ENCODE measurements around the gene KCNN2. TPM values are rescaled to one million over a fixed set of nuclear protein-coding genes. Genes with fewer than 3 reads are reported as not detected.

KCNN2 gene
- total and polyA plus RNA-seq, 2 donors (not counting 1 experiment from before 2014, with no cell fraction given) = 0.08 to 0.50 TPM

- no peaks in the 10 kb centered on the region for H3K27me3 ChIP-seq (ENCODE audit: control insufficient read depth, insufficient read depth, low read length)
- H2AFZ ChIP-seq (ENCODE audit: low read length) = no peak overlapping the region
- H3K36me3 ChIP-seq (ENCODE audit: control insufficient read depth, insufficient read depth, low read length) = no peaks in the 10 kb centered on the region
- no peaks in the 10 kb centered on the region for H4K20me1 ChIP-seq (ENCODE audit: control insufficient read depth, extremely low read depth, insufficient read depth, low read length)
- H3K27ac ChIP-seq (ENCODE audit: insufficient read depth, low read length) = no peak overlapping the region
- H3K79me2 ChIP-seq (ENCODE audit: control insufficient read depth, insufficient read depth, low read length) = no peaks in the 10 kb centered on the region
- TF ChIP-seq EZH2 (IDR thresholded peaks at IDR 0.05; ENCODE audit: low read length, missing control alignments) = no peak
- TF ChIP-seq, protein P1, sequence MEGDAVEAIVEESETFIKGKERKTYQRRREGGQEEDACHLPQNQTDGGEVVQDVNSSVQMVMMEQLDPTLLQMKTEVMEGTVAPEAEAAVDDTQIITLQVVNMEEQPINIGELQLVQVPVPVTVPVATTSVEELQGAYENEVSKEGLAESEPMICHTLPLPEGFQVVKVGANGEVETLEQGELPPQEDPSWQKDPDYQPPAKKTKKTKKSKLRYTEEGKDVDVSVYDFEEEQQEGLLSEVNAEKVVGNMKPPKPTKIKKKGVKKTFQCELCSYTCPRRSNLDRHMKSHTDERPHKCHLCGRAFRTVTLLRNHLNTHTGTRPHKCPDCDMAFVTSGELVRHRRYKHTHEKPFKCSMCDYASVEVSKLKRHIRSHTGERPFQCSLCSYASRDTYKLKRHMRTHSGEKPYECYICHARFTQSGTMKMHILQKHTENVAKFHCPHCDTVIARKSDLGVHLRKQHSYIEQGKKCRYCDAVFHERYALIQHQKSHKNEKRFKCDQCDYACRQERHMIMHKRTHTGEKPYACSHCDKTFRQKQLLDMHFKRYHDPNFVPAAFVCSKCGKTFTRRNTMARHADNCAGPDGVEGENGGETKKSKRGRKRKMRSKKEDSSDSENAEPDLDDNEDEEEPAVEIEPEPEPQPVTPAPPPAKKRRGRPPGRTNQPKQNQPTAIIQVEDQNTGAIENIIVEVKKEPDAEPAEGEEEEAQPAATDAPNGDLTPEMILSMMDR (conservative IDR thresholded peaks at IDR 0.05 in 1 of 2, IDR thresholded peaks at IDR 0.05 in 1 of 2; ENCODE audit: low read depth in 1 of 2, low read length in 2 of 2) = no peak
- no peak overlapping the region for H3K4me3 ChIP-seq (replicated peaks in 1 of 4; ENCODE audit: control extremely low read depth in 1 of 4, insufficient read depth in 1 of 4, low read depth in 3 of 4, low read length in 4 of 4)
- H3K4me1 ChIP-seq (ENCODE audit: control insufficient read depth, extremely low read depth, insufficient read depth, low read length) = no peaks in the 10 kb centered on the region
- no peak overlapping the region for H3K9ac ChIP-seq (ENCODE audit: insufficient read depth, low read length)
- no peak for DNase-seq (ENCODE audit: low read depth in 2 of 2)
- H3K9me3 ChIP-seq (ENCODE audit: control insufficient read depth, insufficient read depth, low read depth, low read length) = no peaks in the 10 kb centered on the region
- H3K4me2 ChIP-seq (ENCODE audit: extremely low read depth, insufficient read depth, low read length) = no peak overlapping the region
These were observed 29.4 kb upstream of the KCNN2 start for GRCh38 chr5:114332493-114332892.

GRCh38 chr5:114332925-114333324 is 28.9 kb upstream of the KCNN2 start:
- Histone ChIP-seq H3K4me3 (replicated peaks in 1 of 4; ENCODE audit: control extremely low read depth in 1 of 4, insufficient read depth in 1 of 4, low read depth in 3 of 4, low read length in 4 of 4) (no peak overlapping the region), H3K27me3 (ENCODE audit: control insufficient read depth, insufficient read depth, low read length) (no peaks in the 10 kb centered on the region), H3K4me1 (ENCODE audit: control insufficient read depth, extremely low read depth, insufficient read depth, low read length) (no peaks in the 10 kb centered on the region), H3K9me3 (ENCODE audit: control insufficient read depth, insufficient read depth, low read depth, low read length) (no peaks in the 10 kb centered on the region), H3K9ac (ENCODE audit: insufficient read depth, low read length) (no peak overlapping the region), H3K79me2 (ENCODE audit: control insufficient read depth, insufficient read depth, low read length) (no peaks in the 10 kb centered on the region), H3K36me3 (ENCODE audit: control insufficient read depth, insufficient read depth, low read length) (no peaks in the 10 kb centered on the region), H3K27ac (ENCODE audit: insufficient read depth, low read length) (no peak overlapping the region), H3K4me2 (ENCODE audit: extremely low read depth, insufficient read depth, low read length) (no peak overlapping the region), H2AFZ (ENCODE audit: low read length) (no peak overlapping the region), H4K20me1 (ENCODE audit: control insufficient read depth, extremely low read depth, insufficient read depth, low read length) (no peaks in the 10 kb centered on the region)
- no peak for DNase-seq (ENCODE audit: low read depth in 2 of 2)
- TF ChIP-seq EZH2 (IDR thresholded peaks at IDR 0.05; ENCODE audit: low read length, missing control alignments) = no peak
- TF ChIP-seq, protein P1 (conservative IDR thresholded peaks at IDR 0.05 in 1 of 2, IDR thresholded peaks at IDR 0.05 in 1 of 2; ENCODE audit: low read depth in 1 of 2, low read length in 2 of 2) = no peak

- no peaks in the 10 kb centered on the region for H3K4me1 ChIP-seq (ENCODE audit: control insufficient read depth, extremely low read depth, insufficient read depth, low read length)
- H3K27me3 ChIP-seq (ENCODE audit: control insufficient read depth, insufficient read depth, low read length) = no peaks in the 10 kb centered on the region
- peak in 1 of 2 donors; percentile 1 for DNase-seq (ENCODE audit: low read depth in 2 of 2)
- TF ChIP-seq EZH2 (IDR thresholded peaks at IDR 0.05; ENCODE audit: low read length, missing control alignments) = no peak
- TF ChIP-seq, protein P1 (conservative IDR thresholded peaks at IDR 0.05 in 1 of 2, IDR thresholded peaks at IDR 0.05 in 1 of 2; ENCODE audit: low read depth in 1 of 2, low read length in 2 of 2) = no peak
- no peaks in the 10 kb centered on the region for H3K79me2 ChIP-seq (ENCODE audit: control insufficient read depth, insufficient read depth, low read length)
- no peak overlapping the region for H3K9ac ChIP-seq (ENCODE audit: insufficient read depth, low read length)
- H3K36me3 ChIP-seq (ENCODE audit: control insufficient read depth, insufficient read depth, low read length) = no peaks in the 10 kb centered on the region
- H4K20me1 ChIP-seq (ENCODE audit: control insufficient read depth, extremely low read depth, insufficient read depth, low read length) = no peaks in the 10 kb centered on the region
- no peaks in the 10 kb centered on the region for H3K9me3 ChIP-seq (ENCODE audit: control insufficient read depth, insufficient read depth, low read depth, low read length)
- H3K4me3 ChIP-seq (replicated peaks in 1 of 4; ENCODE audit: control extremely low read depth in 1 of 4, insufficient read depth in 1 of 4, low read depth in 3 of 4, low read length in 4 of 4) = no peak overlapping the region
- H3K27ac ChIP-seq (ENCODE audit: insufficient read depth, low read length) = no peak overlapping the region
- H3K4me2 ChIP-seq (ENCODE audit: extremely low read depth, insufficient read depth, low read length) = no peak overlapping the region
- H2AFZ ChIP-seq (ENCODE audit: low read length) = no peak overlapping the region
These were observed 26.5 kb upstream of the KCNN2 start for GRCh38 chr5:114335391-114335790.

All from fibroblast of lung (primary cell).